HEK293T (cell line): ENCODE data around the gene CADM4.

Source experiments
- BHLHE40 ChIP-seq: fragments of 450-650 bp; IDR thresholded peaks from 2 replicates; pipeline ENCODE4 v1.6.1; 2016; ENCODE audit warnings: mild to moderate bottlenecking, moderate library complexity, borderline replicate concordance
- FOXM1 ChIP-seq: fragments of 450-650 bp; IDR thresholded peaks from 2 replicates; pipeline ENCODE4 v1.6.1; 2017; ENCODE audit warnings: mild to moderate bottlenecking, borderline replicate concordance
- L3MBTL2 ChIP-seq: fragments of 450-650 bp; conservative IDR thresholded peaks from 2 replicates; pipeline ENCODE4 v1.6.1; 2016; ENCODE audit warnings: mild to moderate bottlenecking
- LEF1 ChIP-seq: fragments of 450-650 bp; IDR thresholded peaks from 2 replicates; pipeline ENCODE4 v1.6.1; 2017; ENCODE audit warnings: mild to moderate bottlenecking, borderline replicate concordance
- PKNOX1 ChIP-seq: fragments of 450-650 bp; IDR thresholded peaks from 2 replicates; pipeline ENCODE4 v1.6.1; 2016

GRCh38 chr19:43624933-43625332 lies 14.7 kb downstream of the CADM4 start:
- TF ChIP-seq L3MBTL2 (no peak), LEF1 (no peak), PKNOX1 (no peak), FOXM1 (no peak), BHLHE40 (no peak)
